Stimulated activated CD8-positive, alpha-beta memory T cell treated with anti-CD3 and anti-CD28 coated beads, Interleukin-2, amount 100 ng/mL, for 1 hour (primary cell): ENCODE data around the gene ZNF740.
"Not testable (repeated sequence)": the region's sequence is repeated elsewhere in the genome, so short reads cannot be mapped to it uniquely, and the experiment has no call there.

ENCODE experiments used
- DNase-seq, 2 donors: peaks; one replicate each; pipeline ENCODE4 v3.0.0-alpha.2; 2020; ENCODE audit warnings: low read depth in 2 of 2

ZNF740 gene

DNA sequence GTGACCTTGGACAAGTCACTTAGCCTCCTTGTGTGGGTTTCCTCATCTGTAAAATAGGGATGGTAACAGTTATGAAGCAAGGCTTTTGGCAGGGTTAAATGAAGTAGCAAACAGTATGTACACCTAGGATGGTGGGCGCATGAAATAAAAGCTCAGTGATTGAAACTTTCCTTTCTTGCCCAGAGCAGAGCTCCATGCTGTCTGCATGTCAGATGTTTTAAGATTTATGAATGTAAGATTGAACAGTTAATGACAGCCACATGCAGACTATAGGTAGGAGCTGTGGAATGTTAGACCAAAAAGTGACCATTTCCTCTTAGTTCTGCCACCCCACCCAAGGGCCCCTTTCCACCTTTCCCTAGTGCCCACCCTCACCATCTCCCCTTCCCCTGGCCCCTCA lies 14.5 kb downstream of the ZNF740 start:
- DNase-seq: no peak

DNA sequence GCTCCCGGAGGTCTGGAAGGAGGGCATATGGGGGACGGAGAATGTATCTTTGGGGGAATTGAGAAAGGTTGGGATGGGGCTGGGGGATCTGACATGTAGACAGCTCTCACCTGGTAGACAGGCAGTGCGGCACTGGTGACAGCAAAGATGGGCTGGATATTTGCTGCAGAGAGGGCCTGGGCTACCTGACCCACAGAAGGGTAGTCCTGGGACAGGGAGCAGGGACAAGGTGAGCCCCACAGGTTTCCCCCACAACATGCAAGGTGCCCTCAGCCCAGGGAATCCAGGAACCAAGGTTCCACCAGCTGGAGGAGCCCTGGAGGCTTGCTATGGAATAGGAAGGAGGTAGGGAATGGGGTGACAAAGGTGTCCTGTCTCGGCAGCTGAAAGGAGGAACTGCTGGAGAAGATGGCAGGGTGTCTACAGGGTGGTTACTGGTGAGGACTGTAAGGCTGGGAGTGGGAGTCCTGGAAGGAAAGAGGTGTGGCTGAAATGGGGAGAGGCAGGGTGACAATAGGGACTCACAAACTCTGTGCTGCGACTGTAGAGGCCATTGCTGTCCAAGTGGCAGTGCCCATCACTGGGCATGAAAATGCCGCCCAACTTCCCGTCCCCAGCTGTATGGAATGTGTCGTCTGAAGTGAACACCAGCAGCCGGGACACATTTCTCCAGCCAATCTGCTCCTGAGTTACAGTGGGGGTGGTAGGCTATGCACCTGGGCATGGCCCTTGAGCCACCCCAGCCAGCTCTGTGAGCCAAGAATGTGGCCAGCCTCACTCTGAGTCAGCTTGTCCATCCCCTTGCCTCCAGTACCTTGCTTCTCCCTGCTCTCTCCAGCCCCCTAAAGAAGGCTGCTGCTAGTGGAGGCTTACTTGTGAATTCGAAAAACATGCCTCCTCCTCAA lies 15.2 kb downstream of the ZNF740 start:
- no peak for DNase-seq

DNA sequence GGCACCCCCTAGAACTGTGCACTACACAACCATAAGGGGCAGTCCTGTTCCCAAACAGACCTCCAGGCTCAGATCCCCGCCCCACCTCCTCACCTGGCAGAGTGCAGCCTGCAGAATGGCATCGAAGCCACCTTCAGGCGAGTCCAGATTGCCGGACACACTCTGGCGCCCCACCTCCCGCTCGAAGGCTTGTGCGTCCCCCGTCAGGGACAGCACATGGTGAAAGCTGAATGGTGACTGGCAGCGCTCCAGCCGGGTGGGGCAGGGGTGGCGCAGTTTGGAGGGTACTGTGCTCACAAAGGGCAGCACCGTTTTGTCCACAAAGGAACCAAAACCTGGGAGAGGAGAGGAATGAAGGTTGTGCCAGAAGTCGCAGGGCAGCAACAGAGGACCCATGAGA lies 16.0 kb downstream of the ZNF740 start:
- DNase-seq: no peak

DNA sequence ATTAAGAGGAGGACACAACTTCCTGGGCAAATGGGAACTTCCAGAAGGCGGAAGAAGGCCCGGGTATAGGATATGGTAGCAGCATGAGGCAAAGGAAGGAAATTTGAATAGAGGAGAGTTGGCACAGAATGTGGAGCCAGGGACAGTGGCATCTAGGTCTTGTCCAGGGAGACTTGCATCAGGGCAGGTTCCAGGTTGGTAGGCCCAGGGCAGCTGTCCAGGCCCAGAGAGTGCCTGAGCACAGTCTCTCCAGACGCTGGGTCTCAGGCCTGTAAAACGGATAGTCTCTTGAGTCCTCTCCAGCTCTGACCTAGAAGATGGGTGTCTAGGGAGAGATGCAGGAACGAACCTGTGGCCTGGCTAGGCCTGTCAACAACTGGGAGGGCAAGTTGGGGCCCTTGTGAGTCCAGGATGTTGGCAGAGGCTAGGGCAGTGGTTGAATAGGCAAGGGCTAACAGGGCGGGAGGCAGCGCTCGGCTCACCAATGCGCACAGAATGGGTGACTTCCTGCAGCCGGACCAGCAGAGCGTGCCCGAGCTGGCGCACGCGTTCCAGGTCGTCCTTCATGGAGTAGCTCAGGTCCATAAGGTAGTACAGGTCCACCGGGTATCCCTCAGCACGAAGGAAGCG lies 16.6 kb downstream of the ZNF740 start:
- DNase-seq: no peak

DNA sequence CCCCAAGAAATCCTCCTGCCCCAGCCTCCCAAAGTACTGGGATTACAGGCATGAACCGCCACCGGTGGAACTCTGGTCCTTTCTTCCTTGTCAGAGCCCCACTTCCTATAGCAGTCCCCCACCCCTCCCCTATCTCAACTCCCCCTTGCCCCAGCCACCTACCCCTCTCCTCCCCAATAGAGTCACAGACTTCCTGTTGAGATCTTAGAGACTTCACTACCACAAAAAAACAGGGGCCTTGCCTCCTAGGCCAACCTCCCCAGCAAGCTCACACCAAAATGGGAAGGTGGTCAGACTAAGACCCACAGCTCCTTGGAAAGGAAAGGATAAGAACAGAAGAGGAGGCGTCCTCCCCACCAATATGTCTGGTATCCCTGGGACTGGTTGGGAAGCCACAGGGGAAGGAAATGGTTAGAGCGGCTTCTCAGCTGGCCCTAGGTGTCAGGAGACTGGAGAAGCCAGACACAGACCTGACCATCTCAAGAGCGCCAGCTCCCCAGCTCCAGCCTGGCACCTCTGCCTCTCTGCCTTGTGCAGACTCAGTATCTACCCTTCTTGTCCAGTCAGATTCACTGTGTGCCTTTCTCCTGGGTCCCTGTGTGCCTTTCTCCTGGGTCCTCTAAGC lies 18.1 kb downstream of the ZNF740 start:
- no peak for DNase-seq

DNA sequence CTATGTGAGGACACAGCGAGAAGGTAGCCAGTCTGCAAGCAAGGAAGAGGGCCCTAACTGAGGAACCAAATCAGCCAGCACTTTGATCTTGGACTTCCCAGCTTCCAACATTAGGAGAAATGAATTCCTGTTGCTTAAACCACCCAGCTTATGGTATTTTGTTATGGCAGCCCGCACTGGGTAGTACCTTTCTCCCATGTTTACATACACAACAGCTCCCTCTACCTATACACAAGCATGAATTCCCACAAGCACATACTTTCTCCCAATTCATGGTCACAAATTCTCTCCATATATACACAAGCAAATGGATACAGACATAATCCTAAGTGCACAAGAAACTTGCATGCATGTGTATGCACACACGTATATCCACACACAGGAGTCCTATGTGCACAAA lies 19.2 kb downstream of the ZNF740 start:
- no peak for DNase-seq

DNA sequence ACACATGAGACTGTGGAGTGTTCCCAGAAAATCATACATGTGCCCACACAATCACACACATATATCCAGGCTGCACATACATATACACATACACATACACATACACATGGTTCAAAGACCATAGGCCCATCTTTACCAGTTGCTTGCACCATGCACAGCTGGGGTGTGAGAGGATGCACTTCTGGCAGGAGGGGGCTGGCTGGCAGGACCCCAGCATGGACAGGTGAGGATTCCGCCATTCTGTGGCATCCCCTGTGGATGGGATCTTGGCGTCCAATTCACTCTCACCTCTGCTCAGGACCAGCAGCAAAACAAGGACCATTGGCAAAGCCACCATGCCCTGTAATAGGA lies 19.6 kb downstream of the ZNF740 start:
- no peak for DNase-seq

DNA sequence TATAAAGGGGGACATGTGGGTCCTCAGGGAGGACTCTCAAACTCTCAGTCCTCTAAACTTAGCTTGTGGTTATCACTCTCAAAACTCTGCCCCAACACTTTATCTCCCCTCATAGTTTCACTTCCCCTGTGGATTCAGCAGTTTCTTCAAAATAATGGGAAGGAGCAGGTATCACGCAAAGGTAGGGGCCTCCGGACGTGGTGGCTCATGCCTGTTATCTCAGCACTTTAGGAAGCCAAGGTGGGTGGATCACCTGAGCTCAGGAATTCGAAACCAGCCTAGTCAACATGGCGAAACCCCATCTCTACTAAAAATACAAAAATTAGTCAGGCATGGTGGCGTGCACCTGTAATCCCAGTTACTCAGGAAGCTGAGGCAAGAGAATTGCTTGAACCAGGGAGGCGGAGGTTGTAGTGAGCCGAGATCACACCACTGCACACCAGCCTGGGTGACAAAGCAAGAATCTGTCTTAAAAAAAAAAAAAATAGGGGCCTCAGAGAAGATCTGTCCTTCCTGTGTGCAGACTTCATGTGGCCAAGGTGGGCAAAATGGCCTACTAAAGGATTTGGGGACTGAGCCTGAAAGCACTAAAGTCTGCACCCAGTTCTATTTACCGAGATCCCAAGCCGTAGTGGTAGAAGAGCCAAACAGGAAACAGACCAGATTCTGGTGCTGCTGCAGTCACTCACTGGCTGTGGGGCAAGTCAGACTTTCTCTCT lies 20.1 kb downstream of the ZNF740 start:
- no peak for DNase-seq

DNA sequence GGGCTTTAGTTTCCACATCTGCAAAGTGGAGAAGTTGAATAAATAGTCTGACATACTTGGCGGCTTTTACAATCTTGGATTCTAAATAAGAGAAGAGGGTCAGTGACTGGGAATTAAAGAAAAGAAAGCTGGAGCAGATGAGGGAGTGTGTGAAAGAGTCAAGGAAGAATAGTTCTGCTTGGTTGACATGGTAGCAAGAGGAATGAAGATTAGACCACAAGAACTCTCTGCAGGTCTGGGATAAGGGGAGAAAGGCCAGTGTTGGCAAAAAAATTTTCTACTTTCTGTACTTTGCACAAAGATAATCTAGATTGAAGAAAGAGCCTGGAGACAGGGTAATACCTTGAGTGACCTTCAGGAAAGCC lies 20.6 kb downstream of the ZNF740 start:
- no peak for DNase-seq

DNA sequence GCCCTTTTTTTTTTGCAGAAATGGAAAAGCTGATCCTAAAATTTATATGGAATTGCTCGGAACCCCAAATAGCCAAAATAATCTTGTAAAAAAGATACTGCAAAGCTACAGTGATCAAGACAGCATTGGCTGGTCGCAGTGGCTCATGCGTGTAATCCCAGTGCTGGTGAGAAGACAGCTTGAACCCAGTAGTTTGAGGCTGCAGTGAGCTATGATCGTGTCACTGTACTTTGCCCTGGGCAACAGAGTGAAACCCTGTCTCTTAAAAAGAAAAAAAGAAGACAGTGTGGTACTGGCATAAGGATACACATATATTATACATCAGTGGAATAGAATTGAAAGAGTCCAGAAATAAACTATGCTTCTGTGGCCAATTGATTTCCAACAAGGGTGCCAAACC lies 21.1 kb downstream of the ZNF740 start:
- no peak for DNase-seq

DNA sequence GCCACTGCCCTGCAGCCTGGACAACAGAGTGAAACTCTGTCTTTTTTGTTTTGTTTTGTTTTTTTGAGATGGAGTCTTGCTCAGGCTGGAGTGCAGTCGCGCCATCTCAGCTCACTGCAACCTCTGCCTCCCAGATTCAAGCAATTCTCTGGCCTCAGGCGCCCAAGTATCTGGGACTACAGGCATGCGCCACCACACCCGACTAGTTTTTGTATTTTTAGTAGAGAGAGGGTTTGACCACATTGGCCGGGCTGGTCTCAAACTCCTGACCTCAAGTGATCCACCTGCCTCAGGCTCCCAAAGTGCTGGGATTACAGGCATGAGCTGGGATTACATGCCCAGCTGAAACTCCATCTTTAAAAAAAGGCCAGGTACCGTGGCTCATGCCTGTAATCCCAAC lies 21.8 kb downstream of the ZNF740 start:
- DNase-seq: not testable (repeated sequence)

DNA sequence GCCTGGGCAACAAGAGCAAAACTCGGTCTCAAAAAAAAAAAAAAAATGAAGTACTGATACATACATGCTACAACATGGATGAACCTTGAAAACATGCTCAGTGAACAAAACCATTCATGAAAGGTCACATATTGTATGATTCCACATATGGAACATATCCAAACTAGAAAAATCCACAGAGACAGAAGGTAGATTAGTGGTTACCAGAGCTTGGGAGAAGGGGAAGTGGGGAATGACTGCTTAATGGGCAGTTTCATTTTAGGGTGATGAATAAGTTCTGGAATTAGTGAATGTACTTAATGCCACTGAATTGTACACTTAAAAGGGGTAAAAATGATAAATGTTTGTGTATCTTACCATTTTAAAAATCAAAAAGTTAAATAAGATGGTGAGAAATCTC lies 23.8 kb downstream of the ZNF740 start:
- DNase-seq: no peak

DNA sequence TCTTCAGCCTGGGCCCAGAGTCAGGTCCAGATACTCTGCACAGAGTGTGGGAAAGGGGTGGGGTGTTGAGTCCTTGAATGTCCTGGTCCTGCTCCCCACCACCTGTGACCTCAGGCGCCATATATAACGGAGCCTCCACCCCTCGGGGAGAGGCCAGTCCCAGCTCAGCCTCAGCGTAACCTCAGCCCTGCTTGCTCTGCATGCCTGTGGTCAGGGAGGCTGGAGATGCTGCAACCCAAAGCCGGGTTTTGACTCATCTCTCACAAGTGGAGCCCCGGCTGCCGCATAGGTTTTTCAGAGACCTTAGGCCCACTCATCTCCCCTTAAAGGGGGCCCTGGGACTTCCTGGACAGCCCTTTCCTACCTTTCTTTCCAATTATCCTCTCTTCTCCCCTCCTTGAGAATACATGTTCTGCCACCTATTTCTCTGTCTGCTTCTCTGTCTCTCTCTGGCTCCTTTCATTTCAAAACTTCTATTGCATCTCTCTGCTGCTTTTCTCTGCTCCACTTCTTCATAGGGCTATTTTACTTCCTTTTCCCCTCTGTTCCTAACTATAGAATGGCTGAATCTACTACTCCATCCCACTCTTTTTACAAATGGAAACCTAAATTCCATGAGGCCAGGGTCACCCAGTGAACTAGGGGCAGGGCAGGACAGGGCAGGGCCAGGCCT lies 25.4 kb downstream of the ZNF740 start:
- peak in 1 of 2 donors; percentile 44 for DNase-seq

DNA sequence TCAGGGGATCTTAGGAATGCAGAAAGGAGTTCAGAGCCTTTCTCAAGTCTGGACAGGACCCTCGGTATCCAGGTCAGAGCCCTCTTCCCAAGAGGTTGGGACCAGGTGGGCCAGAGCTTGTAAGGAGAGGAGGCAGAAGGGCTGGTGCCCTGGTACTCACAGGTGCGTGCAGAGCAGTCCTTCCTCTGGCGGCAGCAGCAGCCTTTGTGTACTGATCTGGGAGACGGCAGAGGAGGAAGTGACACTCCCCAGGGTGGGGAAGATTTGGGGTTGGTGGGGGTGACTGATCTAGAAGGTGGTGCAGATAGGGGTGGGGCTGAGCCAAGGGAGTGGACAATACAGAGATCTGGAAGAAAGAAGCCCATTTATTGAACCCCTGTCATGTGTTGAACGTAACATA lies 26.5 kb downstream of the ZNF740 start, which contains the start of gene ITGB7:
ITGB7 (minus strand) TSS at position 210 of the 400 bp plus-strand sequence. CDS start 6,808 bp downstream, outside the sequence.
- peak in 1 of 2 donors; percentile 53 for DNase-seq

DNA sequence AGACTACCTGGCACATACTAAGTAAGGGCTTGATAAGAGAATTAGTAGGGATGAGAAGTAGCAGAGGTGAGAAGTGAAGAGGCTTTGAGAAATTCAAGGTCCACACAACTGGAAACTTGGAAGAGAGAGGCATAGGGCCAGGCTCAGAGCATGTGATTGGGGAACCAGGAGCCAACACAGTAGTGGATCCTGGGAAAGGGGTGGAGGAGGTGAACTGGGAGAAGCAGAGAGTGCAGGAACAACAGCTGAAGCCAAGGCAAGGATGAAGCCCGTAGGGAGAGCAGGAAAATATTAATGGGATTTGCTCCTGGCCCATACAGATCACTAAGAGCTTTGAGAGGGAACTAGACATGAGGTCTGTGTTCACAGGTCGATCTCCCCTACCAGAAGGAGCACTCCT lies 27.9 kb downstream of the ZNF740 start:
- DNase-seq: no peak

DNA sequence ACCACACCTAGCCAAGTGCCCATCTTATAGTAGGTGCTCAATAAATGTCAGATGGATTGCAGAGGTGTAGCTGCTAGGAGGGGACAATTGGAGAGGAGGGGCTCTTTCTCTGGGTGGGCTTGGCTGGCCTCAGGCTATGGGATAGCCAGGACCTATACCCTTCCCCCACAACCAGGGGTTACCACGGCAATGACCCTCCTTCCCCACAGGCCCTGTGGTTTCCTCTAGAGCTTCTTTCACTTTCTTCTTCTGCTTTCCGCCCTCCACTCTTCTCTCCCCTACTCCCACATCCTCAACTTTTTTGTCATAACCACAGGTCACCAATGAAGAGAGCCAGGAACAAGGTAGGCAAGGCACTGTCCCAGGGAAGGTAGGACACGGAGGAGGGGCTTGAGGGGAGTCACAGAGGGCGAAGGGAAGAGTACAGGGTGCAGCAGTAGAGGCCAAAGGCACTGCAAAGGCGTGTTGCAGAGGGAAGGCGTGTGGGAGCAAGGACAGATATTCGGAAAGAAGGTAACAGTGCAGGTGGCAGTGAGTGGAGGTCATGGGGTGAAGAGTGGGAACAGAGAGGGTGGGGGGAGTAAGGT lies 28.4 kb downstream of the ZNF740 start:
- no peak for DNase-seq

DNA sequence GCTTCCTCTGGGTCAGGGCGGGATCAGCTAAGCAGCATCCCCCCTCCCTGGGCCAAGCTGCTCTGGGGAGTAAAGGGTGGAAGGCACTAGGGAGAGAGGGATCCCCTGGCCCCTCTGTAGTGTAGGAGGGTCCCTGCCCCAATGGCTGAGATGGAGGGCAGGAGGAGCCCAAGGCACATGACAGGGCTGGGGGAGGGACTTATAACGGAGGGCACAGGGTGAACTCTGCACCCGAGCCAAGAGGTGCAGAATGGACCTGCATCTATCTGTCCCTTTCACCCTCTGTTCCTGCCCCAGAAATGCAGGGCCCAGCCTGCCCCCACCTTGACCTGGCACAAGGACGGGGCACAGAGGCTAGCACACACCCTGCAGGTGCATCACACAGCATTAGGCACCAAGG lies 30.3 kb downstream of the ZNF740 start:
- DNase-seq: no peak

DNA sequence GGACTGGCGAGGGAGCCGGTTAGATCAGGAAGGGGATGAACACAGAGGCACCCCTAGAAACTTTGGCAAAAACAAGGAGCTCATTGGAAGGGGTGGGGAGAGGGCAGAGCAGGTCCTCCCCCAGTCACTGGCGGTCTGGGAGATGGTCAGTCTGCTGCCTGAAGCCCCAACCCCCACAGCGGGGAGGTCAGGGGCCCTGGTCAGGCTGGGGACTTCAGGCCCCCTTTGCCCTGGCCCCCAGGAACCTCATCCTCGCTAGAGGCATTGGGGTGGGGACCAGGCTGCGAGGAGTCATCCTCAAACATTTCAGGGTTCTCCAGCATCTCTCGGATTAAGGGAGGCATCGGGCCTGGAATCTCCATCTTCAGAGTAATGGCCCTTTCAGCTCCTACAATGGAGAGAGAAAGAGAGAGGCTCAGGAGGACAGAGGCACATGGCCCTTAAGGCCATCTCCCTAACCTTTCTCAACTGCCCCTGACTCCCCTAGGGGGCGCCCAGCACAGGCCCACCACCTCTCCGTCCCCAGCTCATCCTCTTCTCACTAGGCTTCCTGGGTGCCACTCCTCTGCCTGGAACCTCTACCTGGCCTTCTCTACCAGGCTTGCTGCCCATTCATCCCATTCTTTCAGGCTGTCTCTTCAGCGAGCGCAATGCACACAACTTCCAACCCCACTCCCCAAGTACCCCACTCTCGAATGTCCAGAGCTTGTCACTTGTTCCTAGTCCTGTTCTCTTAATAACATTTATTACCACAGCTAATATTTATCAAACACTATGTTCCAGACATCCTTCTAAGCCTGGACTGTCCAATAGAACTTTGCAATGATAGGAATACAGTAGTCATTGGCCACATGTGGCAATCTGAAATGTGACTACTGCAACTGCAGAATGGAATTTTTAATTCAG lies 31.2 kb downstream of the ZNF740 start:
- no peak for DNase-seq

DNA sequence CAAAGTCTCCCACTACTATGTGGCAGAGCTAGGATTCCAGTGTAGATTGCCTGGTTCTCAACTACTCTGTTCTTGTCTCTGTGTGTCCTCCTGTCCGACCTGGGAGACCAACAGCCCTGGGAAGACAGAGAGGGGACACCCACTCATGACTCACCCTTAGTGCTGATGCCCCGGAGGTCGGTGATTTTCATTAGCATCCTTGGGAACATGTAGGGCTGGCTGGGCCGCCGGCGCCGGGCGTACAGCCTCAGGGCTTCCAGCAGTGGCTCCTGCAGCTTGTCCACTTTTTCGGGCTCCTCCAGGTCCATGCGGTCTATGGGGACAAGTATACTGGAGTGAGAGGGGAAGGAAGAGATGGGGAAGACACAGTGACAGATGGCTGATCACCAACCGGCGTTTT lies 32.4 kb downstream of the ZNF740 start:
- DNase-seq: no peak

DNA sequence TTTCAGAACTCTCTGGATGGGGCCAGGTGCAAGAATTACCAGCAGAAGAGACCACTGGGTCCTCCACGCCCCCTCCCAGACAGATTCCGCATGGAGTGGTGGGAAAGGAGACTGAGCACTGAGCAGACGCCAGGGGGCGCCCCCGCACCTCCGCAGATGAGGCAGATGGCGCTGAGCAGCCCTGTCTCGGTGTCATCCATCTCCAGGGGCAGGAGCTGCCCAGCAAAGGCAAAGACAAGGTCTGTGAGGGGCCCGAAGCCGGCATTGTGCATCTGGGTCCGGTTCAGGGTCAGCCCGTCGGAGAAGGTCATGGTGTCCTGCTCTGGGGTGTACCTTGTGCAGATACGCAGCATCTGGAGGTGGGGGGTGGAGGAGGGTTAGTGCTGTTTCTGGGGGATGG lies 32.8 kb downstream of the ZNF740 start:
- peak; percentile 68 to 77 for DNase-seq
